Stimulated activated CD4-positive, alpha-beta T cell treated with anti-CD3 and anti-CD28 coated beads, TNF-alpha, amount 100 ng/mL, for 4 hours (primary cell): Measurements from ENCODE around the gene KIF1B.
"Not testable (repeated sequence)": the region's sequence is repeated elsewhere in the genome, so short reads cannot be mapped to it uniquely, and the experiment has no call there.

Experiments
- DNase-seq, 3 experiments: peaks; one replicate each; pipeline ENCODE4 v3.0.0-alpha.2; 2020; ENCODE audit warnings: low read depth in 3 of 3

The KIF1B gene

GRCh38 chr1:10328180-10328963 is 118.0 kb downstream of the KIF1B start:
- no peak for DNase-seq

GRCh38 chr1:10337436-10337835 is 127.1 kb downstream of the KIF1B start:
- no peak for DNase-seq

DNA sequence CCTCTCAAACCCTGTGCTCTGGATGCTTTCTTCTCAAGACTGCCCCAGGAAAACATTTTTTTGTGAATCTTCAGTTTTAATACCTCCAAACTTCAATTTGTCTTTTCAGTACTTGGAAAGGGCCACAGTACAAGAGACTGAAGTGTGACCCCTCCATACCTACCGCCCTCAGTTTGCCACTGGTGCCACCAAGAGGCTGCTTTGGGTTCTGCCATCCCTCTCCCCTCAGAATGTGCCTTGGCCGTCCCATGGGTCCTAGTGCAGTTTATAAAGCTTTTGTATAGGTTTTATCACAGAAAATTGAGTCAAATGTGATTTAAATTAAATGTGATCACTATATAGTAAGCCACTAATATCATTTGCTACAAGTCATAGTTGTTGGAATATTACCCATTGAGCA is 127.7 kb downstream of the KIF1B start:
- DNase-seq: no peak

- no peak for DNase-seq
Measured at GRCh38 chr1:10338611-10339010, 128.2 kb downstream of the KIF1B start.

GRCh38 chr1:10339036-10339567 is 128.7 kb downstream of the KIF1B start:
- no peak for DNase-seq

DNA sequence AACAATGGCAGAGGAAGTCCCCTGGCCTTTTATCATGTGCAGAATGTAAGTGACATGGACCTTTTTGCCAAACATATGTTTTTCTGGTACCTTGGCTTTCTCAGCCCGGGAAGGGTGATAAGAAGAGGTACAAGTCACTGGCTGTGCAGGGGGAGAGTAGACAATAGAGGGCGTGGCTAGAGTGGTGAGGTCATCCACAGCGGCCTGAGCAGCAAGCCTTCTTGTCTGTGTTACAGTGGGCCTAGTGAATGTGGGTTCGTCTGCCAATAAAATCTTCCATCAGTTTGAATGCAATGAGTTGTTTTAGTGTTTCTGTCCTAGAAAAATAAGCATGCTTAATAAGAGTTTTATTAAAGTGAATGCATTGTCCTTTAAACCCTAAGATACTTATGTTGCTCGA is 129.4 kb downstream of the KIF1B start:
- no peak for DNase-seq

DNA sequence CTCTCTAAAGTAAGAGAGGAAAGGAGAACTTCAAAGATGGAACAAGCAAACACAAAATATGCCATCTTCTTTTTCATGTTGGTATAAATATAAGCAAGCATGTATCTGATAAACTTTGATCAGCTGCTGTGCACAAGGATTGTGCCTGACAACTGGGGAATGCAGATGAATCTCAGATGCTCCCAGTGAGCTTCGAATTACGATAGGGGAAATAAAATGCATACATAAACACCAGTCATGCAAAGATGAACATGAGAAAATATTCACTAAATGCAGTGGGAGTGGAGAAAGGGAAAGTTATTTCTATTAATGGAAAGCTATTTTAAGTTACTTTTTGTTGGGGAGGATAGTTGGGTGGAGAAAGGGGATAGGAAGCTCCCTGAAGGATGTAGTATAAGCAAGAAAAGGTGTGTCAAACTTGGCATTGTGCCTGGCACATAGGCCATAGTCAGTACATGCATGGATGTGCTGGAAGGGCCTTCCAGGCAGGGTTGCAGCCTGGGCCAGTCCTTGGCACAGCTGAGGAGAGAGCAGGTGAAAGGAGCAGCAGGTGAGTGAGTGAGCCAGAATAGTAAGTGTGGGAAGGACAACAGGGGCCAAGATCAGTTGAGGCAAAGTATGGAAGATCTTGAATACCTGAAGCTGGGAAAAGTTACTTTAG is 130.7 kb downstream of the KIF1B start:
- no peak for DNase-seq

- DNase-seq: no peak
Measured at GRCh38 chr1:10347109-10347508, 136.7 kb downstream of the KIF1B start.

- DNase-seq: no peak
Measured at GRCh38 chr1:10353282-10353681, 142.9 kb downstream of the KIF1B start.

DNA sequence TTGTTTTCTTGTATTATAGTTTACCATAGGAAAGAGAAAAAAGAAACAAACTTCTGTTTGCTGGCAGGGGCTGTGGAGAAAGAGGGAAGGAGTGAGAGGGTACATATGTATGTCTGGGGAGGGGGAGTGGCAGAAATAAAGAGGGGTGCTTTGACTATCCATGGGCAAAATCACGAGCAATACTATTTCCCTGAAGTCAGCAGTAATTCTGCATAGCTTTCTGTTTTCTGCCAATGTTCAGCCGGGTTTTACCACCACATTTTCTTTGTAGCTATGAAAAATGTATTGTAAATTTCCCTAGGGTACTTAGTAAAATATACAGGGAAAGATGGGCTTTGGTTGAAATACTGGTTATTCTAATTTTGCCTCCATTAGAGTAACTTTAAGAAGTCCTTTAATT is 143.3 kb downstream of the KIF1B start:
- no peak for DNase-seq

DNA sequence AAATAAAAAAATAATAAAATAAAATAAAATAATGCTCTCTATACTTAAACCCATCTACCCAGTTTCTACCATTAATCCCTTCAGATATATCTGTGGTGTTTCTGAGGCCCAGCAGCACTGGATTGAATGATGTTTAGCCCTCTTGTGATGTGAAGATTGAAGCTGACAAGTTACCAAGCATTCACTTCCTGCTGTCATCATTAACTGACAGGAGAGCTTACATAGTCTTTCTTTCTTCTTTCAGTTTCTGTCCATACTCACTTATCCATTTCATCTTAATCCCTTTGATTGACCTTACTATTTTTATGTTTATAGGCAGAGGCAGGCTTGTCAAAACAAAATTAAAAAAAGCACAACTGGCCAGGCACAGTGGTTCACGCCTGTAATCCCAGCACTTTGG is 149.7 kb downstream of the KIF1B start:
- DNase-seq: no peak

GRCh38 chr1:10361515-10361914 is 151.1 kb downstream of the KIF1B start:
- DNase-seq: no peak

DNA sequence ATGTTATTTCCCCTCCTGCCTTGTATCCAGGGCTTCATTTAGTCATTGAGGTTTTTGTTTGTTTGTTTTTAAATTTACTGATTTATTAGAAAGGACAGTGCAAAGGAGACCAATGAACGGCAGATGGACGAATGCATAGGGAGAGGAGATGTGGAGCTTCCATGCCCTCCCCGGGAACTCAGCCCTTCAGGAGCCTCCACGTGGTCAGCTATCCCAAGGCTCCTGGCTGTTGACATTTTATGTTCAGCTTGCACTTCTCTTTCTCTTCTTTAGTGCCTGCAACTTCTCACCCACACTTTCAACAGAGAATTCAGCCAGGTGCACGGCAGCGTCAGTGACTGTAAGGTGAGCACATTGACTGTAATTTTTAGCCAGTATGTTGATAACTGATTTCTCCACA is 157.8 kb downstream of the KIF1B start:
- DNase-seq: no peak

DNA sequence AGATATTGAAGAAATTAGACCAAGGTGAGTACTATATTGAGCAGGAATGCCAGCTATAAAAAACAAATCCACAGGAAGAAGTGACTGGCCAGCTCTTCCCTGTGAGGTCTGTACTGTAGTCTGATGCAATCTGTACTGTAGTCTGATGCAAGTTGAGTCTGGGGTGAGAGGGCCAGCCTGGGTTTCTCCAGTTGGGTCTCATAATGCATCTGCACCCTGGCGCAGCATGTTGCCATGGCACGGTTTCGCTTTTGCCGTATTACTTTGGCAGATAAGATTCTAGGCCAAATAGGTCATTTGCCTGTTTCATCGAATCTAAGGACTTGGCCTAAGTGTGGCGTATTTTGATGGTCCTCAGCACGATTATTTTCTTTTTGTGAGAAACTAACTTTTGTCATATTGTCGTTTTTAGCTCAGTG is 164.1 kb downstream of the KIF1B start:
- no peak for DNase-seq

- DNase-seq: not testable (repeated sequence)
Measured at GRCh38 chr1:10377365-10378029, 167.1 kb downstream of the KIF1B start.

DNA sequence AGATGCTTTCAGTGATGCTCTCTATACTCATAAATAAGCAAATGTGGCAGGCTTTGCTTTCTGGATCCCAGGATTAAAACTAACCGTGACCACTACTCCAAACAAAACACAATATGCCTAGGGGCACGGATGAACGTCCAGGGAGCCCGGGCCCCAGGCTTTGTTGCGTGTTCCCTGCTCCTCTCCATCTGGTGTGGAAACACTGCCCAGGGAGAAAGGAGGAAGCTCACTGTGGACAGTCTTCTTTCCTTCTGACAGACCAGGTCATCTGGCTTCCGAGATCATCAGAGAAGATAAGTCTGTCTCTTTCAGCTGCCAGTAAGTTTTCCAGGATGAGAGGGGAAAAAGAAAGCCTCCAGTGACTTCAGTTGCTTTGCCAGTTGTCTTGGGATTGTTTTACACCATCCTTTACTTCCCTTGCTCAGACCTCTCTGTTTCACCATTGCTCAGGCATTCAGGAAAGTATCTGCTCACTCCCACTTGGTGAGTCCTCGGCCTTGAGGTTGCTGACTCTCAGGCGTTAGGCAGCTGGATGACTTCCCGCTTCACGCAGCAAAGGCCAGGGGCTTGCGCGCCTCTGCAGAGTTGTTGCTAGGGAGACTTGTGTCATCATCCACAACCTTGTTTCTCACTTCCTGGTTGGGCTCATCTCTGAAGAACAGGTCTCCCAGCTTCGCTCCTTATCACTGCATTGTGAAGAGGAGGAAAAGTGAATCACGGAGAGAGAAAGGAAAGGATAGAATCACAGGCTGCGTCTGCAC is 167.9 kb downstream of the KIF1B start:
- DNase-seq: no peak

- no peak for DNase-seq
Measured at GRCh38 chr1:10379101-10379620, 168.8 kb downstream of the KIF1B start.

GRCh38 chr1:10379676-10380075 is 169.3 kb downstream of the KIF1B start:
- no peak for DNase-seq

GRCh38 chr1:10380594-10381275 is 170.4 kb downstream of the KIF1B start:
- no peak for DNase-seq

DNA sequence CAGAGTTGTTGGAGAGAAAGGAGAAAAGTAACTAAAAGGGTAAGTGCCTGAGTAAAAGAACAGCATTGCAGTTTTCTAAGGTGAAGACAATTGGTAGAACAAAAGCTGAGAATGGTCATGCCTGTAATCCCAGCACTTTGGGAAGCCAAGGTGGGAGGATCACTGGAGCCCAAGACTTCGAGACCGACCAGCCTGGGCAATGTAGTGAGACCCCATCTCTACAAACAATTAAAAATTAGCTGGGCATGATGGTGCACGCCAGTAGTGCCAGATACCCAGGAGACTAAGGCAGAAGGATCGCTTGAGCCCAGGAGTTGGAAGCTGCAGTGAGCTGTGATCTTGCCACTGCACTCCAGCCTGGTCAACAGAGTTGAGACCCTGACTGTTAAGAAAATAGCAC is 173.3 kb downstream of the KIF1B start:
- DNase-seq: no peak

- DNase-seq: no peak
Measured at GRCh38 chr1:10384219-10384618, 173.8 kb downstream of the KIF1B start.
